Left forelimb (tissue), 1 donor: Measurements from ENCODE around the gene PALM3.
"Not testable (repeated sequence)": the region's sequence is repeated elsewhere in the genome, so short reads cannot be mapped to it uniquely, and the experiment has no call there.

Experiments
- DNase-seq: peaks from one replicate; pipeline ENCODE4 v3.0.0-alpha.2; 2018; ENCODE audit warnings: low spot score

The PALM3 gene

GRCh38 chr19:14030997-14031718, 30.7 kb downstream of the PALM3 start:
- DNase-seq, result no peak

- no peak for DNase-seq
Measured at GRCh38 chr19:14028901-14029300, 33.0 kb downstream of the PALM3 start.

DNA sequence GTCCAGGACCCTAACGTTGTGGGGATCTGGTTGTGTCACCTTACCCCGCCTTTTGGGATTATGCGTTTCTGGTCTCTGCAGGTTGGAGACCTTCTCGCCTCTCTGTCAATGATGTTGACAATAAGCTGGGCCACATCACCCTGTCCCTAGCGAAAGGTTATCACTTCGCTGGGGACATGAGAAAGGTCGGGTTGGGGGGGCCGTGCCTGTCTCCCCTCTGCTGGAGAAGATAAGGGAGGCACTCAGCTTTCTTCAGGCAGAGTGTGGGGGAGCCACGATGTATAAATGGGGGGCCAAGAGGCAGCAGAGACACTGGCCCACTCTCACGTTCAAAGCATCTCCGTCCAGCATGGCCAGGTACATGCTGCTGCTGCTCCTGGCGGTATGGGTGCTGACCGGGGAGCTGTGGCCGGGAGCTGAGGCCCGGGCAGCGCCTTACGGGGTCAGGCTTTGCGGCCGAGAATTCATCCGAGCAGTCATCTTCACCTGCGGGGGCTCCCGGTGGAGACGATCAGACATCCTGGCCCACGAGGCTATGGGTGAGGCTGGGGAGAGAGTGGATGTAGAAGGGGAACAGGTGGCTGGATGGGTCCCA, 33.9 kb downstream of the PALM3 start, which contains the start of gene RLN3:
Gene RLN3 (plus strand): TSS at position 293 of the 595 bp plus-strand sequence. CDS start 57 bp downstream, at position 350.
- DNase-seq, result no peak

GRCh38 chr19:14026652-14027192, 35.2 kb downstream of the PALM3 start:
- not testable (repeated sequence) for DNase-seq

GRCh38 chr19:14023404-14024235, 38.3 kb downstream of the PALM3 start:
- DNase-seq, result no peak

GRCh38 chr19:14022469-14022868, 39.4 kb downstream of the PALM3 start:
- DNase-seq, result no peak

GRCh38 chr19:14021474-14021873, 40.4 kb downstream of the PALM3 start:
- DNase-seq, result no peak

- DNase-seq, result not testable (repeated sequence)
Measured at GRCh38 chr19:14019739-14020138, 42.1 kb downstream of the PALM3 start.

DNA sequence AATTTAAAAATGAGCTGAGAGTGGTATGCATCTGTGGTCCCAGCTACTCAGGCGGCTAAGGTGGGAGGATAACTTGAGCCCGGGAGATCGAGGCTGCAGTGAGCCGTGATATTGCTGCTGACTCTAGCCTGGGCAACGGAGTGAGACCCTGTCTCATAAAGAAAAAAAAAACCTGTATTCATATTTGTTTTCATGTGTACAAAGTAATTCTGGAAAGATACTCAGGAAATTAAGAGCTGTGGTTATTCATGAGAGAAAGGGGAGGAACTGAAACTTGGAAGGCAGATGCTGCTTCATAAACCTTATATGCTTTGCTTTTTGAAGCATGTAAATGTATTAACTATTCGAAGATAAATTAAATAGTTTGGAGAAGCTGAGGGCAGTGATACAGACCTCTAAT, 42.8 kb downstream of the PALM3 start:
- DNase-seq, result no peak

DNA sequence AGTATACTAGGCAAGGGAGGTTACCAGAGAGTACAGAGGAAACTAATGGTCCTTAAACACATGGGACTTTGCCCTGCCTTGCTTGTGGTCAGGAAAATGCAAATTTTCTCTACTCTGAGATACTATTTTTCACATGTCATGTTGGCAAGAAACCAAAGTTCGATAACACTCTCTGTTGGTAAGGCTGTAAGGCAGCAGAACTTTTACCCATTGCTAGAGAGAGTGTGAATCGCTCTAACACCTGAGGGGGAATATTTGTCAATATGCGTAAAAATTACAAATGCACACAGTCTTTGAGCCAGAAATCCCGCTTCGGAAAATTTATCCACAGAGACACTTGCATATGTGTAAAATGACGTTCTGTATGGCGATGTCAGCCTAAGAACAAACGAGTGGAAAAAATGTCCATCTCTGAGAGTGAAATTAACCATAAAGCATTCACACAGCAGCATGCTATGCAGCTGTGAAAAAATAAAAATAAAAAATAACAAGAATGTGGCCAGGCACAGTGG, 46.3 kb downstream of the PALM3 start:
- DNase-seq, result no peak

GRCh38 chr19:14012378-14012915, 49.4 kb downstream of the PALM3 start:
- DNase-seq, result no peak

DNA sequence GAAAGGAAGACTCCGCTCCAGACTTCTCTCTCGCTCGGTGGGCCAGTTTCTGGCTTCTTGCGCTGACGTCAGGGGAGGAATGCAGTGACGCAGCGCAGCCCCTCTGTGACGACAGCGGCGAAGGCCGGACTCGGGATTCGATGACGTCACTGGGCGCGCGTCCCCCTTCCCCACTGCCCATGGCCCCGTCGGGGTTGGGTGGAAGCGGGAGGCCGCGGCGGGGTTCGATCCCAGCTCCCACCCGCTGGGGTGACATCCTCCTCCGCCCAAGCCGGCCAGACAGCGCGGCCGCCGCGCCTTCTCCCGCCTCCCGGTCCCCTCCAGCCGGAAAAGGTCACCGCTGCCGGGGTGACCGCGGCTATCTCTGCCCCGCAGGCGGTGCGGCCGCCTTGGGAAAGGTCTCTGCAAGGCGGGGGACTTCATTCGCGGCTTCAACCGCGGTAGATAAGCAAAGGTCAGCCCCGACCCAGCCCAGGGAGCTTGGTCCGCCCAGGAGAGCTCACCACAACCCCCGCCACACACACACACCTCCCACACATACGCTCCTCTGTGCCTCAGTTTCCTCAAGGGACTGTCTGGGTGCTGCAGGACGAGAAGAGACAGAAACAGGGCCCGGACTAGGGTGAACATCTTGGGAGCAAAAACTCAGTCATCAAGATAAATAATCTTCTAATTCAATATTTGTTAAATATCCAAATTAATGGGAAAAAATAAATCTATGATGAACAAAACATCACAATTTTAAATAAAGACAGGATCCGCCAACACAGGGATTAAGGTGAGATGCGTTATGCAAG, 54.9 kb downstream of the PALM3 start:
- DNase-seq, result no peak

DNA sequence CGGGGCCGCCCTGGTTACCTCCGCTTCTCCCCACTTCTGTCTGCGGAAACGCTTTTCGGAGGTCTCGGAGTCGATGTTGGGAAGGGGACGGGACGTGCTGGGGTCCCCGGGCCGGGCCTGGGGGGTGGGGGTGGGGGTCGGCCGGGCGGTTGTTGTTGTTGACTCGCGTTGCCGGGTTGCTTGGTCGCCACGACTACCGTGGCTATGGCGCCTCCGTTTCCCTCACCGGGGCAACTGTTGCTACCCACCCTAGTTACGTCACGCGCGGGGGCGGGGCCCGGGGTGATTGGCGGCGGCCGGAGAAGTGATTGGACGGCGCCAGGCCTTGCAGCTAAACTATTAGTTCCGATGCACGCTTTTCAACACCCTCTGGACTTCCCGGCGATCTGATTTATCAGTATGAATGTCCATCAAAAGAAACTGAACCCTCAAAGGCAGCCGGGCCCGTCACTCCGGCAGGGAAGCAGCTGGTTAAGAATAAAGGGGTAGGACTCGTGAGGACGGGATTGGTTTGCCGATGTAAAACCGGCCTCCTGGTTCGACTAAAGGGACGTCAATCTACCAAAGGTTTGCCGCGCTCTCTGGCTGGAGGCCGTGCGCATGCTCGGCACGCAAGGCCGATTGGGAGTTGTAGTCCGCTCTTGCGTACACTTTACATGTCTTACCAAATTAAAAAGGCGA, 55.7 kb downstream of the PALM3 start, which contains the start of gene RFX1:
Gene RFX1 (minus strand): TSS at position 236 of the 681 bp plus-strand sequence. CDS start 12,477 bp downstream, outside the sequence.
- peak; percentile 100 for DNase-seq

DNA sequence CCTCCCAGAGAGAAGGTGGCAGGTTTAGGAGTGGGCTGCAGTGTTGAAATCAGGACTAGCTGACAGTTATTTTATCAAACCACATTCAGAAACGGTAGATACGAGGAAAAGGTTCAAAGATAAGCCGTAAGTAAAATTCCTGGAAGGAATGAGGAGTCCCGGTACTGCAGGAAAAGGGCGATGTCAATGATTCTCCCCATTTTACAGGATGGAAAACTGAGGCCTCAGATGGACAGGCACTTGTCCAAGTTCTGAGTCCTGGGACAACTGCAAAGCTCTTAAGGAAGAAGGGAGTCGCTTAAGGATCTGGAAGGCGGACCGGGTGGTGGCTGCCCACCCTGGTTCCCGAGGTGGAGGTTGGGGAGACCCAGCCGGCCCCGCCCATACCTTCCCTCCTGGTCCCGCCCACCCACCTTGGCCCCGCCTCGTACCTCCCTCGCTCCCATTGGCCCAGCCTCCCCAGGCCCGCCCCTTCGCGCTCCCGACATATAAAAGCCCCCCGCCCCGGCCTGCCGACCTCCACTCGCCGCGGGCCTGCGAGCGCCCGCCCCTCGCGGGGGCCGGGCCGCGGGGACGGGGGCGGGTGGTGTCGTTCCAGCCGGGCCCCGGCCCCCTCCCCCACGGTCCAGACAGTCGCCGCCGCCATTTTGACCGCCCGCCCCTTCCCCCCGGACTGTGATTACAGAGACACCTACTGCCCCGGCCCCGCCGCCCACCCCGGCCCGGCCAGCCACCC, 56.4 kb downstream of the PALM3 start:
- DNase-seq, result peak; percentile 94

DNA sequence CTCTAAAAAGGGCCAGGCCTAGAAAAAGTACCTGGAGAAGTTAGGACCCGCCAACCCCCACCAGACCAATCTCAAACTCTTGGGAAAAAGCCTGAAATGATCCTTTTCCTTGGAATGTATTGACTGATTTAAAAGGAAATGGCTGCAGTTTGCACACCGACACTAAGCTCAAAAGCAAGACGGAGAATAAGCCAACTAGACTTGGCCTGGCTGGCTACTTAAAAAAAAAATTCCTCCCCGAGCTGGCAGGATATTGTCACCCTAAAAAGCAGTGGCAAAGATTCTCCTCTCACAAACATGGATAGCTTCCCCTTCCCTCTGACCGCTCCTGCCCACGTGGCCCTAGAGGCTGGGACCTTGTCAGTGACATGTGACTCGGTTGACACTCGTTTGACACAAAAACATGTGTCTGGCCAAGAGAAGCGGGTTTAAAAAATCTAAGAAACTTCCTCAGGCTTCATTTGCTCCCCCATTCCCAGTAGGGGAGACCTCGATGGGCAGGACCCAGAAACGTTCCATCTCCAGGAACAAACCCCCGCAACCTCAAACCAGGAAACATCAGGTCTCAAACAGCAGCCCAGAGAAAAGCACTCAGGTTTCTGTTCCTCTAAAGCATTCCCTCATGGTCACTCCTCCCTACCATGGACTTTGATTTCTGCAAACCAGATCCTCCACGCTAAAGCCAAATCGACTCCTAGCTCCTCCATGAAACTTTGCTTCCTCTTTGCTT, 57.1 kb downstream of the PALM3 start:
- no peak for DNase-seq
